ENCODE data around the gene B4GALNT3.

- TF ChIP-seq EP300 (IDR thresholded peaks at IDR 0.05; ENCODE audit: low read depth in 2 of 2, low read length in 2 of 2), result no peak
- TF ChIP-seq EP300 (CRISPR knock-in tag; IDR thresholded peaks at IDR 0.05; ENCODE audit: borderline replicate concordance), result no peak
- no peak for TF ChIP-seq ZBTB40 (IDR thresholded peaks at IDR 0.05)
- no peak for TF ChIP-seq ZBTB40 (CRISPR knock-in tag; IDR thresholded peaks at IDR 0.05)
- TF ChIP-seq, protein P1, sequence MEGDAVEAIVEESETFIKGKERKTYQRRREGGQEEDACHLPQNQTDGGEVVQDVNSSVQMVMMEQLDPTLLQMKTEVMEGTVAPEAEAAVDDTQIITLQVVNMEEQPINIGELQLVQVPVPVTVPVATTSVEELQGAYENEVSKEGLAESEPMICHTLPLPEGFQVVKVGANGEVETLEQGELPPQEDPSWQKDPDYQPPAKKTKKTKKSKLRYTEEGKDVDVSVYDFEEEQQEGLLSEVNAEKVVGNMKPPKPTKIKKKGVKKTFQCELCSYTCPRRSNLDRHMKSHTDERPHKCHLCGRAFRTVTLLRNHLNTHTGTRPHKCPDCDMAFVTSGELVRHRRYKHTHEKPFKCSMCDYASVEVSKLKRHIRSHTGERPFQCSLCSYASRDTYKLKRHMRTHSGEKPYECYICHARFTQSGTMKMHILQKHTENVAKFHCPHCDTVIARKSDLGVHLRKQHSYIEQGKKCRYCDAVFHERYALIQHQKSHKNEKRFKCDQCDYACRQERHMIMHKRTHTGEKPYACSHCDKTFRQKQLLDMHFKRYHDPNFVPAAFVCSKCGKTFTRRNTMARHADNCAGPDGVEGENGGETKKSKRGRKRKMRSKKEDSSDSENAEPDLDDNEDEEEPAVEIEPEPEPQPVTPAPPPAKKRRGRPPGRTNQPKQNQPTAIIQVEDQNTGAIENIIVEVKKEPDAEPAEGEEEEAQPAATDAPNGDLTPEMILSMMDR (CRISPR knock-in tag; IDR thresholded peaks at IDR 0.05), result no peak
- TF ChIP-seq NFE2L1 (CRISPR knock-in tag; IDR thresholded peaks at IDR 0.05; ENCODE audit: borderline replicate concordance), result no peak
Measured at GRCh38 chr12:592024-592505, 132.3 kb downstream of the B4GALNT3 start.
